Astrocyte of the hippocampus (primary cell): ENCODE data around the gene KCNIP4.

Source experiments
- DNase-seq: peaks from one replicate; pipeline ENCODE4 v3.0.0; 2011; ENCODE audit warnings: low read depth, low spot score

The KCNIP4 gene

GRCh38 chr4:21848021-21848420 is 100.6 kb downstream of the KCNIP4 start:
- DNase-seq = no peak

GRCh38 chr4:21845663-21846062 is 102.9 kb downstream of the KCNIP4 start:
- no peak for DNase-seq

GRCh38 chr4:21835712-21836111 is 112.9 kb downstream of the KCNIP4 start:
- DNase-seq = no peak

GRCh38 chr4:21830272-21830671 is 118.3 kb downstream of the KCNIP4 start:
- no peak for DNase-seq

GRCh38 chr4:21827575-21827974 is 121.0 kb downstream of the KCNIP4 start:
- peak; percentile 33 for DNase-seq

- DNase-seq = no peak
Measured at GRCh38 chr4:21826071-21826470, 122.5 kb downstream of the KCNIP4 start.

- peak; percentile 29 for DNase-seq
Measured at GRCh38 chr4:21819086-21819485, 129.5 kb downstream of the KCNIP4 start.

- no peak for DNase-seq
Measured at GRCh38 chr4:21815651-21816377, 132.8 kb downstream of the KCNIP4 start.

- DNase-seq = peak; percentile 68
Measured at GRCh38 chr4:21811565-21811964, 137.0 kb downstream of the KCNIP4 start.

- no peak for DNase-seq
Measured at GRCh38 chr4:21806991-21807390, 141.6 kb downstream of the KCNIP4 start.

GRCh38 chr4:21802406-21802805 is 146.2 kb downstream of the KCNIP4 start:
- DNase-seq = peak; percentile 78

GRCh38 chr4:21801661-21802385 is 146.7 kb downstream of the KCNIP4 start:
- DNase-seq = peak; percentile 56

GRCh38 chr4:21795091-21795490 is 153.5 kb downstream of the KCNIP4 start:
- DNase-seq = peak; percentile 17

- no peak for DNase-seq
Measured at GRCh38 chr4:21792736-21793135, 155.8 kb downstream of the KCNIP4 start.

GRCh38 chr4:21790438-21791029 is 158.0 kb downstream of the KCNIP4 start:
- peak; percentile 63 for DNase-seq

- DNase-seq = no peak
Measured at GRCh38 chr4:21780148-21780547, 168.4 kb downstream of the KCNIP4 start.

GRCh38 chr4:21778702-21779101 is 169.9 kb downstream of the KCNIP4 start:
- DNase-seq = no peak

GRCh38 chr4:21775703-21776102 is 172.9 kb downstream of the KCNIP4 start:
- DNase-seq = no peak

- peak; percentile 61 for DNase-seq
Measured at GRCh38 chr4:21769404-21770147, 179.0 kb downstream of the KCNIP4 start.

GRCh38 chr4:21768349-21769310 is 179.9 kb downstream of the KCNIP4 start:
- peak; percentile 67 for DNase-seq
